ENCODE measurements around the gene EIF4A3. TPM values are rescaled to one million over a fixed set of nuclear protein-coding genes. Genes with fewer than 3 reads are reported as not detected.

EIF4A3 gene
- total RNA-seq, 1 experiment from 2014 or later: 160 TPM

- Mint-ChIP-seq H3K9me3 (no peaks in the 10 kb centered on the region), H3K27me3 (ENCODE audit: low read depth) (no peaks in the 10 kb centered on the region), H3K27ac (peak overlapping the region; percentile 60; the same call in 1 of the 2 replicates), H3K4me1 (no peaks in the 10 kb centered on the region), H3K4me3 (no peak overlapping the region), H3K36me3 (no peaks in the 10 kb centered on the region)
- TF ChIP-seq, protein P1, sequence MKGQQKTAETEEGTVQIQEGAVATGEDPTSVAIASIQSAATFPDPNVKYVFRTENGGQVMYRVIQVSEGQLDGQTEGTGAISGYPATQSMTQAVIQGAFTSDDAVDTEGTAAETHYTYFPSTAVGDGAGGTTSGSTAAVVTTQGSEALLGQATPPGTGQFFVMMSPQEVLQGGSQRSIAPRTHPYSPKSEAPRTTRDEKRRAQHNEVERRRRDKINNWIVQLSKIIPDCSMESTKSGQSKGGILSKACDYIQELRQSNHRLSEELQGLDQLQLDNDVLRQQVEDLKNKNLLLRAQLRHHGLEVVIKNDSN (CRISPR knock-in tag; IDR thresholded peaks at IDR 0.05): no peak
- TF ChIP-seq CTCF (IDR thresholded peaks at IDR 0.05) (no peak), FOXP4 (CRISPR knock-in tag; IDR thresholded peaks at IDR 0.05) (no peak), SMAD3 (CRISPR knock-in tag; IDR thresholded peaks at IDR 0.05; ENCODE audit: borderline replicate concordance) (no peak), TP53 (CRISPR knock-in tag; IDR thresholded peaks at IDR 0.05) (no peak), IRF2 (CRISPR knock-in tag; IDR thresholded peaks at IDR 0.05; ENCODE audit: borderline replicate concordance, low read depth) (no peak), FOXJ3 (CRISPR knock-in tag; IDR thresholded peaks at IDR 0.05; ENCODE audit: borderline replicate concordance) (no peak), NFATC4 (CRISPR knock-in tag; IDR thresholded peaks at IDR 0.05) (no peak), STAT6 (CRISPR knock-in tag; conservative IDR thresholded peaks at IDR 0.05; ENCODE audit: low read depth) (no peak), NFE2L1 (CRISPR knock-in tag; IDR thresholded peaks at IDR 0.05) (no peak), CBFB (CRISPR knock-in tag; IDR thresholded peaks at IDR 0.05; ENCODE audit: low read depth) (no peak), RELA (CRISPR knock-in tag; IDR thresholded peaks at IDR 0.05; ENCODE audit: borderline replicate concordance) (no peak), ZNF281 (CRISPR knock-in tag; IDR thresholded peaks at IDR 0.05) (no peak), ZNF121 (CRISPR knock-in tag; IDR thresholded peaks at IDR 0.05) (no peak)
- TF ChIP-seq, protein P2, sequence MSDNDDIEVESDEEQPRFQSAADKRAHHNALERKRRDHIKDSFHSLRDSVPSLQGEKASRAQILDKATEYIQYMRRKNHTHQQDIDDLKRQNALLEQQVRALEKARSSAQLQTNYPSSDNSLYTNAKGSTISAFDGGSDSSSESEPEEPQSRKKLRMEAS (CRISPR knock-in tag; IDR thresholded peaks at IDR 0.05): no peak
- TF ChIP-seq, protein P3, sequence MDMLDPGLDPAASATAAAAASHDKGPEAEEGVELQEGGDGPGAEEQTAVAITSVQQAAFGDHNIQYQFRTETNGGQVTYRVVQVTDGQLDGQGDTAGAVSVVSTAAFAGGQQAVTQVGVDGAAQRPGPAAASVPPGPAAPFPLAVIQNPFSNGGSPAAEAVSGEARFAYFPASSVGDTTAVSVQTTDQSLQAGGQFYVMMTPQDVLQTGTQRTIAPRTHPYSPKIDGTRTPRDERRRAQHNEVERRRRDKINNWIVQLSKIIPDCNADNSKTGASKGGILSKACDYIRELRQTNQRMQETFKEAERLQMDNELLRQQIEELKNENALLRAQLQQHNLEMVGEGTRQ (CRISPR knock-in tag; IDR thresholded peaks at IDR 0.05): no peak
- TF ChIP-seq, protein P4, sequence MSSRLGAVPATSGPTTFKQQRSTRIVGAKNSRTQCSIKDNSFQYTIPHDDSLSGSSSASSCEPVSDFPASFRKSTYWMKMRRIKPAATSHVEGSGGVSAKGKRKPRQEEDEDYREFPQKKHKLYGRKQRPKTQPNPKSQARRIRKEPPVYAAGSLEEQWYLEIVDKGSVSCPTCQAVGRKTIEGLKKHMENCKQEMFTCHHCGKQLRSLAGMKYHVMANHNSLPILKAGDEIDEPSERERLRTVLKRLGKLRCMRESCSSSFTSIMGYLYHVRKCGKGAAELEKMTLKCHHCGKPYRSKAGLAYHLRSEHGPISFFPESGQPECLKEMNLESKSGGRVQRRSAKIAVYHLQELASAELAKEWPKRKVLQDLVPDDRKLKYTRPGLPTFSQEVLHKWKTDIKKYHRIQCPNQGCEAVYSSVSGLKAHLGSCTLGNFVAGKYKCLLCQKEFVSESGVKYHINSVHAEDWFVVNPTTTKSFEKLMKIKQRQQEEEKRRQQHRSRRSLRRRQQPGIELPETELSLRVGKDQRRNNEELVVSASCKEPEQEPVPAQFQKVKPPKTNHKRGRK (CRISPR knock-in tag; IDR thresholded peaks at IDR 0.05; ENCODE audit: borderline replicate concordance): no peak
- ATAC-seq (no peak), DNase-seq (ENCODE audit: low spot score) (no peak)
- ChIA-PET POLR2A (interaction anchor here (0.6 kb wide), 1 partner anchor 757 kb away, joined by 3 read pairs; no protein-coding TSS in a partner anchor), CTCF (interaction anchor here (1.4 to 2.8 kb wide), 3 partner anchors 65 to 172 kb away, joined by 6 to 14 read pairs (median 8); partner anchors contain the start of gene GAA)
These were observed 42.7 kb upstream of the EIF4A3 start for GRCh38 chr17:80189611-80190010.
